SU-DHL-6 (cell line): ENCODE measurements around the gene OR6Q1.

Source experiments
- H2AFZ ChIP-seq: fragments of 200-600 bp; sonication (generic); 2 replicates; pipeline ENCODE4 v1.6.1; 2014; ENCODE audit warnings: low read depth, mild to moderate bottlenecking, moderate library complexity, mixed read lengths, antibody characterized with exemption, low read length; ENCODE audit not compliant: severe bottlenecking
- H3F3A ChIP-seq: fragments of 200-600 bp; shearing (Covaris generic); 2 replicates; pipeline ENCODE4 v1.6.0; 2016; ENCODE audit warnings: antibody characterized with exemption, mild to moderate bottlenecking; ENCODE audit not compliant: insufficient read depth
- H3K27ac ChIP-seq: fragments of 200-600 bp; sonication (generic); 2 replicates; pipeline ENCODE4 v1.5.1; 2016; ENCODE audit warnings: low read depth, mild to moderate bottlenecking, low read length, moderate library complexity, mixed read lengths
- H3K27me3 ChIP-seq: fragments of 200-600 bp; sonication (generic), shearing (Covaris generic); 2 replicates; pipeline ENCODE4 v1.6.0; 2014; ENCODE audit warnings: mild to moderate bottlenecking, low read length
- H3K36me3 ChIP-seq: fragments of 200-600 bp; sonication (generic); 2 replicates; pipeline ENCODE4 v1.6.1; 2014; ENCODE audit warnings: mild to moderate bottlenecking, low read length, mixed read lengths
- H3K4me2 ChIP-seq: fragments of 300-600, 200-600 bp; shearing (Covaris generic), sonication (generic); 2 replicates; pipeline ENCODE4 v1.6.0; 2014; ENCODE audit warnings: low read length, low read depth, mild to moderate bottlenecking; ENCODE audit not compliant: poor library complexity, severe bottlenecking
- H3K4me3 ChIP-seq: fragments of 200-600 bp; sonication (generic); 2 replicates; pipeline ENCODE4 v1.5.1; 2014; ENCODE audit warnings: antibody characterized with exemption, low read length, mild to moderate bottlenecking, mixed read lengths; ENCODE audit not compliant: insufficient read depth, poor library complexity, severe bottlenecking
- H3K79me2 ChIP-seq: fragments of 200-600 bp; sonication (generic); 2 replicates; pipeline ENCODE4 v1.6.1; 2014; ENCODE audit warnings: mild to moderate bottlenecking, low read length, moderate library complexity; ENCODE audit not compliant: insufficient read depth
- H3K9ac ChIP-seq: fragments of 200-600 bp; sonication (generic); 2 replicates; pipeline ENCODE4 v1.7.0; 2014; ENCODE audit warnings: mild to moderate bottlenecking, low read length
- H3K9me2 ChIP-seq: fragments of 200-600 bp; sonication (generic); replicated peaks from 2 replicates; pipeline ENCODE4 v1.6.1; 2014; ENCODE audit warnings: low read length; ENCODE audit not compliant: insufficient read depth
- H3K9me3 ChIP-seq: fragments of 200-600 bp; sonication (generic); 2 replicates; pipeline ENCODE4 v1.6.1; 2014; ENCODE audit warnings: low read length, mixed read lengths; ENCODE audit not compliant: insufficient read depth
- H4K20me1 ChIP-seq: fragments of 200-600 bp; sonication (generic); 2 replicates; pipeline ENCODE4 v1.6.1; 2014; ENCODE audit warnings: low read depth, mild to moderate bottlenecking, antibody characterized with exemption, low read length, moderate library complexity, mixed read lengths
- CTCF ChIP-seq: fragments of 200-600 bp; sonication (generic); IDR thresholded peaks from one replicate; pipeline ENCODE4 v1.5.1; 2017; ENCODE audit warnings: antibody characterized with exemption, mild to moderate bottlenecking, low read length, moderate library complexity; ENCODE audit not compliant: insufficient read depth, poor library complexity, severe bottlenecking
- EZH2phosphoT487 ChIP-seq: fragments of 200-600 bp; sonication (generic), shearing (Covaris generic); conservative IDR thresholded peaks from 2 replicates; pipeline ENCODE4 v1.6.1; 2018; ENCODE audit warnings: mild to moderate bottlenecking, antibody characterized with exemption, low read length, moderate library complexity, mixed read lengths

OR6Q1 gene

GRCh38 chr11:58055806-58056401 is 25.2 kb downstream of the OR6Q1 start:
- no peaks in the 10 kb centered on the region for H3K27me3 ChIP-seq
- no peaks in the 10 kb centered on the region for H3K9me3 ChIP-seq
- no peak overlapping the region for H2AFZ ChIP-seq
- H3K9ac ChIP-seq: no peak overlapping the region
- no peaks in the 10 kb centered on the region for H4K20me1 ChIP-seq
- H3K79me2 ChIP-seq: no peaks in the 10 kb centered on the region
- TF ChIP-seq CTCF (no peak), EZH2phosphoT487 (no peak)
- no peaks in the 10 kb centered on the region for H3K36me3 ChIP-seq
- no peaks in the 10 kb centered on the region for H3F3A ChIP-seq
- no peaks in the 10 kb centered on the region for H3K9me2 ChIP-seq
- H3K4me3 ChIP-seq: no peak overlapping the region
- H3K4me2 ChIP-seq: no peak overlapping the region
- no peak overlapping the region for H3K27ac ChIP-seq

- H3K36me3 ChIP-seq: no peaks in the 10 kb centered on the region
- no peaks in the 10 kb centered on the region for H3K27me3 ChIP-seq
- H3K79me2 ChIP-seq: no peaks in the 10 kb centered on the region
- H3K9me2 ChIP-seq: no peaks in the 10 kb centered on the region
- no peaks in the 10 kb centered on the region for H4K20me1 ChIP-seq
- no peaks in the 10 kb centered on the region for H3K9me3 ChIP-seq
- H3K27ac ChIP-seq: no peak overlapping the region
- H2AFZ ChIP-seq: no peak overlapping the region
- H3K4me2 ChIP-seq: no peak overlapping the region
- TF ChIP-seq CTCF (no peak), EZH2phosphoT487 (no peak)
- H3K4me3 ChIP-seq: no peak overlapping the region
- no peak overlapping the region for H3K9ac ChIP-seq
- H3F3A ChIP-seq: no peaks in the 10 kb centered on the region
Observed at GRCh38 chr11:58057481-58057880, 26.7 kb downstream of the OR6Q1 start.

GRCh38 chr11:58058276-58059006 is 27.7 kb downstream of the OR6Q1 start:
- Histone ChIP-seq H3K4me2 (no peak overlapping the region), H3K27ac (no peak overlapping the region), H3K36me3 (no peaks in the 10 kb centered on the region), H3K9me3 (no peaks in the 10 kb centered on the region), H4K20me1 (no peaks in the 10 kb centered on the region), H3K9me2 (no peaks in the 10 kb centered on the region), H3K27me3 (no peaks in the 10 kb centered on the region), H2AFZ (no peak overlapping the region), H3K9ac (no peak overlapping the region), H3F3A (no peaks in the 10 kb centered on the region), H3K4me3 (no peak overlapping the region), H3K79me2 (no peaks in the 10 kb centered on the region)
- no peak for TF ChIP-seq CTCF
- no peak for TF ChIP-seq EZH2phosphoT487
